GM18508 (cell line): ENCODE data around the gene RASSF8.

Experiments
- ATAC-seq: cut with Tn5 transposase; IDR thresholded peaks from one replicate; pipeline ENCODE4 v1.9.1; 2021; ENCODE audit warnings: moderate number of reproducible peaks; ENCODE audit not compliant: insufficient read depth, unreplicated experiment

The RASSF8 gene

GRCh38 chr12:25958428-25959070, at the start of gene RASSF8:
Gene RASSF8 (plus strand): TSS chr12:25958682. CDS start chr12:26055344, 96,662 bp downstream.
- no peak for ATAC-seq

GRCh38 chr12:25914551-25914950, 43.9 kb upstream of the RASSF8 start:
- ATAC-seq: no peak

GRCh38 chr12:25924491-25925001, 33.9 kb upstream of the RASSF8 start:
- no peak for ATAC-seq

GRCh38 chr12:25925064-25925463, 33.4 kb upstream of the RASSF8 start:
- no peak for ATAC-seq

GRCh38 chr12:25926536-25926935, 31.9 kb upstream of the RASSF8 start:
- no peak for ATAC-seq

- ATAC-seq: no peak
Observed at GRCh38 chr12:25929142-25929541, 29.3 kb upstream of the RASSF8 start.

- no peak for ATAC-seq
Observed at GRCh38 chr12:25932971-25933370, 25.5 kb upstream of the RASSF8 start.

- no peak for ATAC-seq
Observed at GRCh38 chr12:25934456-25934855, 24.0 kb upstream of the RASSF8 start.

- ATAC-seq: no peak
Observed at GRCh38 chr12:25935355-25936144, 22.9 kb upstream of the RASSF8 start.

- ATAC-seq: no peak
Observed at GRCh38 chr12:25937096-25937495, 21.4 kb upstream of the RASSF8 start.

- ATAC-seq: no peak
Observed at GRCh38 chr12:25938581-25938980, 19.9 kb upstream of the RASSF8 start.

- no peak for ATAC-seq
Observed at GRCh38 chr12:25939606-25940005, 18.9 kb upstream of the RASSF8 start.

GRCh38 chr12:25940886-25941285, 17.6 kb upstream of the RASSF8 start:
- no peak for ATAC-seq

- ATAC-seq: no peak
Observed at GRCh38 chr12:25942709-25943108, 15.8 kb upstream of the RASSF8 start.

- ATAC-seq: no peak
Observed at GRCh38 chr12:25943940-25944339, 14.5 kb upstream of the RASSF8 start.

GRCh38 chr12:25949343-25949742, 9.1 kb upstream of the RASSF8 start:
- no peak for ATAC-seq

- ATAC-seq: no peak
Observed at GRCh38 chr12:25950329-25951115, 8.0 kb upstream of the RASSF8 start.

- ATAC-seq: no peak
Observed at GRCh38 chr12:25957793-25958427, 572 bp upstream of the RASSF8 start.

- no peak for ATAC-seq
Observed at GRCh38 chr12:25959071-25959961, 834 bp downstream of the RASSF8 start.
